ENCODE data around the gene CDC42EP4. TPM values are rescaled to one million over a fixed set of nuclear protein-coding genes. Genes with fewer than 3 reads are reported as not detected.

Gene CDC42EP4
- total and polyA plus RNA-seq, 9 of the 15 experiments (the other 6 are each of a cell fraction or from before 2014, with no cell fraction given), result 0.65 to 20.8 (median 12.3) TPM

DNA sequence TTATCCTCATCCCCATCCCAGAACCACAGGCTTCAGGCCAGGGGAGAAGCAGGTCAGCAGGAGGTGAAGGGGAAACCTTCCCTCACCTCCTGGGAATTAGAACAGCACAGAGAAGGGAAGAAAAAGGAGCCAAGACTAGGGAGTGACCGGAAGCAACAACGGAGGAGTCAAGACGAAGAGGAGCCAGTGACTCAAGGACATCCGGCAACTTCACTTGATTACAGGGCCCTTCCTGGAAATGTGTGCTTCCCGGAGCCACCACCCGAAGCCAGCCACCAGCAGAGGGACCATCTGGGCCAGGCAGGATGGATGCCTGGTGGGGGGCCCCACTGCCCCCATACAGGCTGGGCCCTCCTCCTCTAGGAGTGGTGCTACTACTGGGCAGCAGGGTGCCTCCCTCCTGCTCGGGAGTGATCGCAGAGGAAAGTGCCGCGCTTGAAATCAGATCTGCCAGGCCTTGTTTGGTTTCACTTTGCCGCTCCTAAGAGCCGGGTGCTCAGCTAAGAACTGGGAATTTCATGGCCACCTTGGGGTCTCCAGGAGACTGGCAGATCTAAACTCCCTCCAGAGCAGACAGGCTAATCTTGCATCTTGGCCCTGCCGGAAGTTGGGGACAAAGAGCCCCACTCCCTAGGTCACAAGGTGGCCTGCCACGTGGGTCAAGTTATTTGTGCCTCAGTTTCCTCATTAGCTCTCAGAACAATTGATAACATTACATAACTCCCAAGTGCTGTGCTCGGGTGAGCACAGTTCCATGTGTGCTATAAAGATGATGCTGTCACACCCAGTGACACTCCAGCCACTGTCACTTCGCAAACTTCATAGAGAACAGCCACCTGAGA lies 6.6 kb downstream of the CDC42EP4 start (continued):
- TF ChIP-seq, protein P1, sequence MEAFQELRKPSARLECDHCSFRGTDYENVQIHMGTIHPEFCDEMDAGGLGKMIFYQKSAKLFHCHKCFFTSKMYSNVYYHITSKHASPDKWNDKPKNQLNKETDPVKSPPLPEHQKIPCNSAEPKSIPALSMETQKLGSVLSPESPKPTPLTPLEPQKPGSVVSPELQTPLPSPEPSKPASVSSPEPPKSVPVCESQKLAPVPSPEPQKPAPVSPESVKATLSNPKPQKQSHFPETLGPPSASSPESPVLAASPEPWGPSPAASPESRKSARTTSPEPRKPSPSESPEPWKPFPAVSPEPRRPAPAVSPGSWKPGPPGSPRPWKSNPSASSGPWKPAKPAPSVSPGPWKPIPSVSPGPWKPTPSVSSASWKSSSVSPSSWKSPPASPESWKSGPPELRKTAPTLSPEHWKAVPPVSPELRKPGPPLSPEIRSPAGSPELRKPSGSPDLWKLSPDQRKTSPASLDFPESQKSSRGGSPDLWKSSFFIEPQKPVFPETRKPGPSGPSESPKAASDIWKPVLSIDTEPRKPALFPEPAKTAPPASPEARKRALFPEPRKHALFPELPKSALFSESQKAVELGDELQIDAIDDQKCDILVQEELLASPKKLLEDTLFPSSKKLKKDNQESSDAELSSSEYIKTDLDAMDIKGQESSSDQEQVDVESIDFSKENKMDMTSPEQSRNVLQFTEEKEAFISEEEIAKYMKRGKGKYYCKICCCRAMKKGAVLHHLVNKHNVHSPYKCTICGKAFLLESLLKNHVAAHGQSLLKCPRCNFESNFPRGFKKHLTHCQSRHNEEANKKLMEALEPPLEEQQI (IDR thresholded peaks at IDR 0.05), result no peak
- TF ChIP-seq ZBTB17 (CRISPR knock-in tag; IDR thresholded peaks at IDR 0.05) (0 out of 2 replicates have a peak, but pooled peaks have one; percentile 40), PHB2 (IDR thresholded peaks at IDR 0.05; ENCODE audit: low read depth) (no peak), ZNF79 (CRISPR knock-in tag; IDR thresholded peaks at IDR 0.05; ENCODE audit: low read depth) (no peak), STAG1 (CRISPR knock-in tag; IDR thresholded peaks at IDR 0.05; ENCODE audit: borderline replicate concordance) (no peak), SRSF9 (IDR thresholded peaks at IDR 0.05; ENCODE audit: borderline replicate concordance, low read depth, low read length) (no peak), TGIF2 (CRISPR knock-in tag; IDR thresholded peaks at IDR 0.05) (no peak), CAMTA2 (CRISPR knock-in tag; conservative IDR thresholded peaks at IDR 0.05) (no peak), ZNF197 (CRISPR knock-in tag; IDR thresholded peaks at IDR 0.05; ENCODE audit: low read depth) (no peak), ZNF445 (CRISPR knock-in tag; IDR thresholded peaks at IDR 0.05; ENCODE audit: low read depth) (no peak), HMG20B (CRISPR knock-in tag; IDR thresholded peaks at IDR 0.05) (no peak), ZNF175 (CRISPR knock-in tag; IDR thresholded peaks at IDR 0.05; ENCODE audit: low read depth) (0 out of 2 replicates have a peak, but pooled peaks have one; percentile 45), ZNF140 (CRISPR knock-in tag; IDR thresholded peaks at IDR 0.05) (no peak), ATF1 (CRISPR knock-in tag; IDR thresholded peaks at IDR 0.05) (no peak), ATF1 (tag; IDR thresholded peaks at IDR 0.05) (0 out of 2 replicates have a peak, but pooled peaks have one; percentile 31), DPF2 (IDR thresholded peaks at IDR 0.05) (peak; percentile 44; the same call in 1 of the 2 replicates)
- TF ChIP-seq, protein P2, sequence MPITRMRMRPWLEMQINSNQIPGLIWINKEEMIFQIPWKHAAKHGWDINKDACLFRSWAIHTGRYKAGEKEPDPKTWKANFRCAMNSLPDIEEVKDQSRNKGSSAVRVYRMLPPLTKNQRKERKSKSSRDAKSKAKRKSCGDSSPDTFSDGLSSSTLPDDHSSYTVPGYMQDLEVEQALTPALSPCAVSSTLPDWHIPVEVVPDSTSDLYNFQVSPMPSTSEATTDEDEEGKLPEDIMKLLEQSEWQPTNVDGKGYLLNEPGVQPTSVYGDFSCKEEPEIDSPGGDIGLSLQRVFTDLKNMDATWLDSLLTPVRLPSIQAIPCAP (CRISPR knock-in tag; IDR thresholded peaks at IDR 0.05; ENCODE audit: borderline replicate concordance), result 0 out of 2 replicates have a peak, but pooled peaks have one; percentile 29
- TF ChIP-seq, protein P3, sequence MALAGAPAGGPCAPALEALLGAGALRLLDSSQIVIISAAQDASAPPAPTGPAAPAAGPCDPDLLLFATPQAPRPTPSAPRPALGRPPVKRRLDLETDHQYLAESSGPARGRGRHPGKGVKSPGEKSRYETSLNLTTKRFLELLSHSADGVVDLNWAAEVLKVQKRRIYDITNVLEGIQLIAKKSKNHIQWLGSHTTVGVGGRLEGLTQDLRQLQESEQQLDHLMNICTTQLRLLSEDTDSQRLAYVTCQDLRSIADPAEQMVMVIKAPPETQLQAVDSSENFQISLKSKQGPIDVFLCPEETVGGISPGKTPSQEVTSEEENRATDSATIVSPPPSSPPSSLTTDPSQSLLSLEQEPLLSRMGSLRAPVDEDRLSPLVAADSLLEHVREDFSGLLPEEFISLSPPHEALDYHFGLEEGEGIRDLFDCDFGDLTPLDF (CRISPR knock-in tag; IDR thresholded peaks at IDR 0.05), result no peak
- TF ChIP-seq, protein P4, sequence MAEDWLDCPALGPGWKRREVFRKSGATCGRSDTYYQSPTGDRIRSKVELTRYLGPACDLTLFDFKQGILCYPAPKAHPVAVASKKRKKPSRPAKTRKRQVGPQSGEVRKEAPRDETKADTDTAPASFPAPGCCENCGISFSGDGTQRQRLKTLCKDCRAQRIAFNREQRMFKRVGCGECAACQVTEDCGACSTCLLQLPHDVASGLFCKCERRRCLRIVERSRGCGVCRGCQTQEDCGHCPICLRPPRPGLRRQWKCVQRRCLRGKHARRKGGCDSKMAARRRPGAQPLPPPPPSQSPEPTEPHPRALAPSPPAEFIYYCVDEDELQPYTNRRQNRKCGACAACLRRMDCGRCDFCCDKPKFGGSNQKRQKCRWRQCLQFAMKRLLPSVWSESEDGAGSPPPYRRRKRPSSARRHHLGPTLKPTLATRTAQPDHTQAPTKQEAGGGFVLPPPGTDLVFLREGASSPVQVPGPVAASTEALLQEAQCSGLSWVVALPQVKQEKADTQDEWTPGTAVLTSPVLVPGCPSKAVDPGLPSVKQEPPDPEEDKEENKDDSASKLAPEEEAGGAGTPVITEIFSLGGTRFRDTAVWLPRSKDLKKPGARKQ (CRISPR knock-in tag; IDR thresholded peaks at IDR 0.05), result no peak
- TF ChIP-seq, protein P5, sequence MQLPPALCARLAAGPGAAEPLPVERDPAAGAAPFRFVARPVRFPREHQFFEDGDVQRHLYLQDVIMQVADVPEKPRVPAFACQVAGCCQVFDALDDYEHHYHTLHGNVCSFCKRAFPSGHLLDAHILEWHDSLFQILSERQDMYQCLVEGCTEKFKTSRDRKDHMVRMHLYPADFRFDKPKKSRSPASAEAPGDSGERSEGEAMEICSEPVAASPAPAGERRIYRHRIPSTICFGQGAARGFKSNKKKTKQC (CRISPR knock-in tag; IDR thresholded peaks at IDR 0.05), result no peak; the same call in 1 of the 2 replicates
